Cardiac fibroblast (primary cell): ENCODE measurements around the gene ARHGDIG.
A peak's percentile ranks its signal among the peaks of the same experiment; 100 is the strongest.

Experiments used
- DNase-seq, 2 donors: peaks; one replicate each; pipeline versions ENCODE4 v3.0.0 to v3.0.0-alpha.2; 2010; ENCODE audit warnings: low read depth in 2 of 2
- H3K4me3 ChIP-seq, 2 donors: replicated peaks in 1 of 2; 1 replicate in 1 of 2; 2 replicates in 1 of 2; pipeline ENCODE4 v1.5.1; 2011; ENCODE audit warnings: low read depth in 2 of 2, low read length in 2 of 2, mild to moderate bottlenecking in 2 of 2, moderate library complexity in 1 of 2
- TF ChIP-seq, protein P1 (sequence below): IDR thresholded peaks from one replicate; pipeline ENCODE4 v1.5.1; 2011; ENCODE audit warnings: low read depth, mild to moderate bottlenecking, low read length, inconsistent platforms

Gene ARHGDIG

DNA sequence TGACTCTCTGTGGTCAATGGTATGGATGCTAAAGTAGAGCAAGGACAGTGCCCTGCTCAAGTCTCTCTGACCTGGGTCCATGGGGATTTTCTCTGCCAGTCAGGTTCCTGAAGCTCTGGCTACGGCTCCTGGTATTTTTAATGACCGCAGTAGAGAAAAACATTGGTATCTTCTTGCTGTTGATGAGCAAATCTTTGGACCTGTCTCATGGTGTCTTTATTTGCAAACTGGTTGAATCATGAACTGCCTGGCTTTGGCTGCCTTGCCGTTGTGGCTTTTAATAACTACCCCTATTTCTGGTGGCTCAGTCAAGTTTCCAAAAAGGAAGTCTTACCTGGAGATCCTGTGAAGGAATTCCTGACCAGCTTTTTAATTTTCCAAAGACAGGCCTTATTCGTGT lies 37.0 kb upstream of the ARHGDIG start:
- H3K4me3 ChIP-seq, result no peak overlapping the region
- TF ChIP-seq, protein P1, sequence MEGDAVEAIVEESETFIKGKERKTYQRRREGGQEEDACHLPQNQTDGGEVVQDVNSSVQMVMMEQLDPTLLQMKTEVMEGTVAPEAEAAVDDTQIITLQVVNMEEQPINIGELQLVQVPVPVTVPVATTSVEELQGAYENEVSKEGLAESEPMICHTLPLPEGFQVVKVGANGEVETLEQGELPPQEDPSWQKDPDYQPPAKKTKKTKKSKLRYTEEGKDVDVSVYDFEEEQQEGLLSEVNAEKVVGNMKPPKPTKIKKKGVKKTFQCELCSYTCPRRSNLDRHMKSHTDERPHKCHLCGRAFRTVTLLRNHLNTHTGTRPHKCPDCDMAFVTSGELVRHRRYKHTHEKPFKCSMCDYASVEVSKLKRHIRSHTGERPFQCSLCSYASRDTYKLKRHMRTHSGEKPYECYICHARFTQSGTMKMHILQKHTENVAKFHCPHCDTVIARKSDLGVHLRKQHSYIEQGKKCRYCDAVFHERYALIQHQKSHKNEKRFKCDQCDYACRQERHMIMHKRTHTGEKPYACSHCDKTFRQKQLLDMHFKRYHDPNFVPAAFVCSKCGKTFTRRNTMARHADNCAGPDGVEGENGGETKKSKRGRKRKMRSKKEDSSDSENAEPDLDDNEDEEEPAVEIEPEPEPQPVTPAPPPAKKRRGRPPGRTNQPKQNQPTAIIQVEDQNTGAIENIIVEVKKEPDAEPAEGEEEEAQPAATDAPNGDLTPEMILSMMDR, result no peak
- no peak for DNase-seq

DNA sequence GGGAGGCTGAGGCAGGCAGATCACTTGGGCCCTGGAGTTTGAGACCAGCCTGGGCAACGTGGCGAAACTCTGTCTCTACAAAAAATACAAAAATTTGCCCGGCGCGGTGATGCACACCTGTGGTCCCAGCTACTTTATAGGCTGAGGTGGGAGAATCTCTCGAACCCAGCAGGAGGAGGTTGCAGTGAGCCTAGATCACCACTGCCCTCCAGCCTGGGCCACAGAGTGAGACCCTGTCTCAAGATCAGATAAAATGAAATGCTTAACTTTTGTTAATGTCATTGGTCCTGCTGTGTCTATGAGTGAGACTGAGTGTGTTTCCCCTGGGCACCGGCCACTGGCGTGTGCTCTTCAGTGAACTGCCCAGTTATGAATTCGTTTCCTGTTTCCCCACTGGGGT lies 35.3 kb upstream of the ARHGDIG start:
- TF ChIP-seq, protein P1, result no peak
- H3K4me3 ChIP-seq, result no peak overlapping the region
- DNase-seq, result no peak

DNA sequence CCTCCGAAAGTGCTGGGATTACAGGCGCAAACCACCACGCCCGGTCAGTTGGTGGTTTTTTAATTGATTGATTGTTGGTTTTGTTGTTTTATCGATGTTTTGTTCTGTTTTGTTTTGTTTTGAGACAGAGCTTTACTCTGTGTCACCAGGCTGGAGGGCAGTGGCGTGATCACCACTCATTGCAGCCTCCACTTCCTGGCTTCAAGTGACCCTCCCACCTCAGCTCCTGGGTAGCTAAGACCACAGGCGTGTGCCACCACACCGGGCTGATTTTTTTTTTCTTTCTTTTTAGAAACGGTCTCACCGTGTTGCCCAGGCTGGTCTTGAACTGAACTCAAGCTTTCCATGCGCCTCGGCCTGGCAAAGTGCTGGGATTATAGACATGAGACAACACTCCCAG lies 33.4 kb upstream of the ARHGDIG start:
- H3K4me3 ChIP-seq, result no peak overlapping the region
- TF ChIP-seq, protein P1, result no peak
- DNase-seq, result no peak

DNA sequence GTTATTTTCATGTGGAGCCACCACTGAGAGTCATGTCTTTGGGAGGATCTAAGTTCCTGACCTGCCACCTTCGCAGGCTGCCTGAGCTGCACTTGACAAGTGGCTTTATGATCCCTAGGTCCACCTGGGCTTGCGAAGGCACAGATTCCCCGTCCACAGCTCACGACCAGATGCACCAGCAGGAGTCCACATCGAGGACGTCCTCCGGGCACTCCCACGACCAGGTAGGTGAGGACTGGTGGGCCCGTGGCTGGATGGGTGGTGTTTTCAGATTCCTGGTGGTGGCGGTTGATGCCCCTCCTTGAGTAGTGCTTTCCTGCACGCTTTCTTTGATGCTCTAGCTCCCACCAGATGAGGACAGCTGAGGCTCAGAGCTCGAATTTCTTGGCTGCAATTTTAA lies 31.0 kb upstream of the ARHGDIG start:
- no peak for DNase-seq
- TF ChIP-seq, protein P1, result no peak

DNA sequence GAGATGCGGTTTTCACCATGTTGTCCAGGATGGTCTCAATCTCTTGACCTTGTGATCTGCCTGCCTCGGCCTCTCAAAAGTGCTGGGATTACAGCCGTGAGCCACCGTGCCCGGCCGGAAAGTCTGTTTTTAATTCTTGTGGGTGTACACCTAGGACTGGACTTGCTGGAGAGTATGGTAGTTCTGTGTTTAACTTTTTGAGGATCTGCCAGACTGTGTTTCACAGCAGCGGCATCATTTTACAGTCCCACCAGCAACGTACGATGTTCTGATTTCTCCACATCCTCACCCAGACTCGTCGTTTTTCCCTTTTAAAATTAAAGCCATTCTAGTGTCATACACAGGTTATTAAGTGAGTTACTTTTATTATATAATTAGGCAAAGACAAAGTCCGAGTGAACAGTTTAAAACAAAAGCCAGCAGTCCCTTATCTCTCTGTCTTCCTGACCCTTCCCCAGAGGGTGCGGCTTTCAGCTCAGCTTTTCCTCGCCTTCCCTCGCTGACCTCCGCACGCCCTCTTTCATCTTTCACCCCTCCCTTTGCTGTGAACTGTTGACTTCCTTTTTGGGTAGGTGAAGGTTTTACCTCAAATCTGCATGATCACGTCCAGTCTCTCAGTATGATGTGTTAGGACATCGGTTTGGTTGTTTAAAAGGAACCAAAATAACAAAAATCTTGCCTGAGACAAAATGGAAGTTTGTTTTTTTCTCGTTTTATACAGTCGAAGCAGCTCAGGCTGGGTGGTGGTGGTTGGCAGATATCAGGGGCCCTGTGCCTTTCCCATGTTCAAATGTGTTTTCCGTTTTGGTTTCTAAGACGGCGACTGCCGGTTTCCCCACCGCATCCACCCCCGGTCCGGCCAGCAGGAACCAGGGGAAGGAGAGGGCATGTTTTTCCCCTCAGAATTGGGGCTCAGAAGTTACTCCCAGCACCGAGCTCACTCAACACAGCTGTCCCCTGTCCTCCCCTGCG lies 27.7 kb upstream of the ARHGDIG start:
- DNase-seq, result peak in 1 of 2 donors; percentile 30
- TF ChIP-seq, protein P1, result no peak
- H3K4me3 ChIP-seq, result no peak overlapping the region

More for the DNA sequence above, 31.0 kb upstream of the ARHGDIG start:
- no peak overlapping the region for H3K4me3 ChIP-seq

DNA sequence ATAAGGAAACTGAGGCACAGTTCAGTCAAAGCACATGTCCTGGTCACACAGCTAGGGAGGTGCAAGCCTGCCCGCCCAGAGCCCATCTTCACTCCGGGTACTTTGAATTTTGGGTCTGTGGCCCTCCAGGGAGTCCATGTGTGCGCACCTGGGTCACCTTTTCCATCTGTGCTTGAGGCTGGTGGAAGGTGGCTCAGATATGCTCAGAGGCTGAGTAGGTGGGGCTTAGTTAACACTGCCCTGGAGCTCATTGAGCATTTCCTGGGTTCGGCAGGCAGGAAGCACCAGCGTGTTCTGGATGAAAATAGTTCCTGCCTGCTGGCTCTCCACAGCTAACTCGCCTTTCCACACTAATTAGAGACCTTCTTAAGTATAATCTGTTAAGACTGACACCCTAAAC lies 26.6 kb upstream of the ARHGDIG start:
- no peak for DNase-seq
- TF ChIP-seq, protein P1, result no peak
- no peak overlapping the region for H3K4me3 ChIP-seq
